Measurements from ENCODE around the gene PRDM1. TPM values are rescaled to one million over a fixed set of nuclear protein-coding genes. Genes with fewer than 3 reads are reported as not detected.

The PRDM1 gene
- total RNA-seq, 4 donors from 2014 or later: 7.0 to 20.8 (median 10.3) TPM

- no peak for DNase-seq (ENCODE audit: low spot score)
- TF ChIP-seq, protein P1, sequence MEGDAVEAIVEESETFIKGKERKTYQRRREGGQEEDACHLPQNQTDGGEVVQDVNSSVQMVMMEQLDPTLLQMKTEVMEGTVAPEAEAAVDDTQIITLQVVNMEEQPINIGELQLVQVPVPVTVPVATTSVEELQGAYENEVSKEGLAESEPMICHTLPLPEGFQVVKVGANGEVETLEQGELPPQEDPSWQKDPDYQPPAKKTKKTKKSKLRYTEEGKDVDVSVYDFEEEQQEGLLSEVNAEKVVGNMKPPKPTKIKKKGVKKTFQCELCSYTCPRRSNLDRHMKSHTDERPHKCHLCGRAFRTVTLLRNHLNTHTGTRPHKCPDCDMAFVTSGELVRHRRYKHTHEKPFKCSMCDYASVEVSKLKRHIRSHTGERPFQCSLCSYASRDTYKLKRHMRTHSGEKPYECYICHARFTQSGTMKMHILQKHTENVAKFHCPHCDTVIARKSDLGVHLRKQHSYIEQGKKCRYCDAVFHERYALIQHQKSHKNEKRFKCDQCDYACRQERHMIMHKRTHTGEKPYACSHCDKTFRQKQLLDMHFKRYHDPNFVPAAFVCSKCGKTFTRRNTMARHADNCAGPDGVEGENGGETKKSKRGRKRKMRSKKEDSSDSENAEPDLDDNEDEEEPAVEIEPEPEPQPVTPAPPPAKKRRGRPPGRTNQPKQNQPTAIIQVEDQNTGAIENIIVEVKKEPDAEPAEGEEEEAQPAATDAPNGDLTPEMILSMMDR (IDR thresholded peaks at IDR 0.05): no peak
- no peak for ATAC-seq (ENCODE audit: low FRiP score)
Observed at GRCh38 chr6:106134087-106134770, 48.1 kb downstream of the PRDM1 start.

DNA sequence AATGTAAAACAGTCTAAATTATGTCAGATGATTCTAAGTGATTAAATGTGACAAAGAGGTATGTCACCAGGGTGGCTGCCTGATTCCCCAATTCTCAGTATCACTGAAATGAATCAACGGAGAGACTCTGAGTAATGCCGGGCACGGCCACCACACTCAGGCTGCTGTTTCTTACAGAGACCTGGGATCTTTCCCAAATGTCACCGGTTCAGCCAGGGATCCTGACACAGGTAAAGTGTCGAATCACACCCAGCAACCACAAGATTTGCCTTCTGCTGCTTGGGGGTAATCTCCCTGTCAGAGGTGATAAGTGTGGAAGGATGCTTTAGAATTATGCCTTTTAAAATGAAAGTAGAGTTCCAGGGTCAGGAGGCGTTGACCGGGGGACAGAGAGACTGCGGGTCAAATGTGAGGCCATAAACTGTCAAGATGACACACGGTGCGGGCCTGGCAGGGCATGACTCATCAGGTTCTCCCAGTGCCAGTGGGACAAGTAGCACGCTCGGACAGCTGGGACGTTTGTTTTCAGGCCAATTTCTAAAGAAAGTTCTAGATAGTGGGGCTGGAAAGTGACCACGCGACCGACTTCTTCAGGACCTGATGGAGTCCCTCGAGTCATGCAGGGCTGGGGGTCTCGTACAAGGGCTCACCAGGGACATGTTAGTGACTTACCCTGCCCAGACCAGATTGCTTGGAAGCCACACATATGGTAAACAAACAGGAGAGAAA, 48.9 kb downstream of the PRDM1 start:
- TF ChIP-seq, protein P1 (IDR thresholded peaks at IDR 0.05): no peak
- no peak for DNase-seq (ENCODE audit: low spot score)
- ATAC-seq (ENCODE audit: low FRiP score): no peak

DNA sequence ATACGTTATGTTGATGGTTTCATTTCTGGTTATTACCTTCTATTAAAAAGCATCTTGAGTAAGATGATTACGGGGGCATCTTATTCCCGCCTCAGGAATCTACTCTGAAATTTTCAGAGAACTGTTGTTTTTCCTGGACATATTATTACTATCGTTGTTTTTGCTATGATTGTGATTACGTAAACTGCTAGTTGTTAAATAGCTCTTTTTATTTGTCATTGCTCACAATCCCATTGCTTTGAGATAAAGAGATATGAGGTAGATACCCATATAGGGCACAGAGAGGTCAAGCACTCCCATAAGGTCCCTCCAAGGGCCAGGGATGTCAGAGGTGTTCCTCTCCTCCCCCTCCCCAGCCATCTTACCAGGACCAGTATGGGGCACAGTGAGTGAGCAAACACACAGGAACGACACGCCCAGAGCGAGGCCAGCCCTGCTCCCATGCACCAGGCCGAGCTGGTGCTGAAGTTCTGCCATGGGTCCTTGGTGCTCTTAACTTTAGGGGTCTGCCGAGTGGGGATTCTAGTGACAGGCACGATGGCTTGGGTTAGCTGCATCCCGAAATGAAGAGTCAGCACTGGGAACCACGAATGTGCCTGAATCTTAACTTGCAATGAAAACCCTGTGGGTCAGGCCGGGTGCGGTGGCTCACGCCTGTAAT, 49.9 kb downstream of the PRDM1 start:
- DNase-seq (ENCODE audit: low spot score) (no peak), ATAC-seq (ENCODE audit: low FRiP score) (no peak)
- TF ChIP-seq, protein P1 (IDR thresholded peaks at IDR 0.05): no peak

DNA sequence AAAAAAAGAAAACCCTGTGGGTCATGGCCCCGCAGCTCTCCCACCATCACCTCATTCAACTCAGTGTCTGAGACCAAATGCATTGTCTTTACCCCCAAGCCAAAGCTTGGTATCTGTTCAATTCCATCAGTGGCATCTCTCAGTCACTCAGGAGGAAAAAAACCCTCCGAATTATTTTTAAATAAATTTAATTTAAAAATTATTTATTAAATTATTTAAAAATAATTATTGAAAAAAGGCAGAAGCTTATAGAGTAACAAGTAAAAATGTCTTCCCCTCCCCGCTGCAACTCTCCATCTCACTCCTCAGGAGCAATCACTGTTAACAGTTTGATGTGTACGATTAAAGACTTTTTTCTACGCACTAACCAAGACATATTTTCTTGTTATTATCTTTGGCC, 50.7 kb downstream of the PRDM1 start:
- no peak for ATAC-seq (ENCODE audit: low FRiP score)
- TF ChIP-seq, protein P1 (IDR thresholded peaks at IDR 0.05): no peak
- DNase-seq (ENCODE audit: low spot score): no peak

GRCh38 chr6:106138151-106138550, 52.0 kb downstream of the PRDM1 start:
- no peak for DNase-seq (ENCODE audit: low spot score)
- TF ChIP-seq, protein P1 (IDR thresholded peaks at IDR 0.05): no peak
- no peak for ATAC-seq (ENCODE audit: low FRiP score)

GRCh38 chr6:106141441-106142237, 55.5 kb downstream of the PRDM1 start:
- ATAC-seq (ENCODE audit: low FRiP score): no peak
- TF ChIP-seq, protein P1 (IDR thresholded peaks at IDR 0.05): no peak
- DNase-seq (ENCODE audit: low spot score): no peak
